Astrocyte (in vitro differentiated cells and primary cell): Measurements from ENCODE around the gene TENM4. TPM values are rescaled to one million over a fixed set of nuclear protein-coding genes. Genes with fewer than 3 reads are reported as not detected.

Experiments used
- DNase-seq: peaks from one replicate; pipeline ENCODE4 v3.0.0-alpha.2; 2010; ENCODE audit warnings: low read depth
- FAIRE-seq: peaks from 2 replicates; lab custom pipeline; 2011; peaks lifted over from hg19 to GRCh38; lab: Jason Lieb, UNC
- H2AFZ ChIP-seq: 2 replicates; pipeline ENCODE4 v1.6.0; 2012; ENCODE audit warnings: low read depth, low read length, inconsistent platforms
- H3K27ac ChIP-seq: 2 replicates; pipeline ENCODE4 v1.5.1; 2011; ENCODE audit warnings: low read depth, low read length, inconsistent platforms
- H3K27me3 ChIP-seq: 2 replicates; pipeline ENCODE4 v1.6.0; 2011; ENCODE audit warnings: low read length, inconsistent platforms; ENCODE audit not compliant: insufficient read depth
- H3K36me3 ChIP-seq: 2 replicates; pipeline ENCODE4 v1.5.1; 2011; ENCODE audit warnings: low read length, inconsistent platforms; ENCODE audit not compliant: insufficient read depth
- H3K4me1 ChIP-seq: 2 replicates; pipeline ENCODE4 v1.5.1; 2011; ENCODE audit warnings: low read length, inconsistent platforms; ENCODE audit not compliant: insufficient read depth
- H3K4me2 ChIP-seq: 2 replicates; pipeline ENCODE4 v1.6.0; 2012; ENCODE audit warnings: low read length, inconsistent platforms
- H3K4me3 ChIP-seq: 2 replicates; pipeline ENCODE4 v1.5.1; 2011; ENCODE audit warnings: low read depth, mild to moderate bottlenecking, low read length, inconsistent platforms; ENCODE audit not compliant: insufficient read depth
- H3K79me2 ChIP-seq: 2 replicates; pipeline ENCODE4 v1.6.0; 2012; ENCODE audit warnings: mild to moderate bottlenecking, low read length, inconsistent platforms; ENCODE audit not compliant: insufficient read depth
- H3K9ac ChIP-seq: 2 replicates; pipeline ENCODE4 v1.6.0; 2012; ENCODE audit warnings: mild to moderate bottlenecking, low read length, inconsistent platforms
- H3K9me3 ChIP-seq: 2 replicates; pipeline ENCODE4 v1.5.1; 2012; ENCODE audit warnings: low read depth, mild to moderate bottlenecking, low read length, inconsistent platforms; ENCODE audit not compliant: insufficient read depth
- H4K20me1 ChIP-seq: 2 replicates; pipeline ENCODE4 v1.6.0; 2012; ENCODE audit warnings: low read length, inconsistent platforms; ENCODE audit not compliant: insufficient read depth
- H3K27ac Mint-ChIP-seq: one replicate; pipeline ENCODE4 v1.8.0; 2021; ENCODE audit warnings: mild to moderate bottlenecking, mixed read lengths; ENCODE audit not compliant: unreplicated experiment
- H3K27me3 Mint-ChIP-seq: one replicate; pipeline ENCODE4 v1.8.0; 2021; ENCODE audit warnings: low read depth, mixed read lengths; ENCODE audit not compliant: unreplicated experiment
- H3K36me3 Mint-ChIP-seq: one replicate; pipeline ENCODE4 v1.8.0; 2021; ENCODE audit warnings: low read depth, mixed read lengths; ENCODE audit not compliant: unreplicated experiment
- H3K4me1 Mint-ChIP-seq: one replicate; pipeline ENCODE4 v1.8.0; 2021; ENCODE audit warnings: low read depth, mixed read lengths; ENCODE audit not compliant: unreplicated experiment
- H3K4me3 Mint-ChIP-seq: one replicate; pipeline ENCODE4 v1.8.0; 2021; ENCODE audit warnings: mild to moderate bottlenecking, moderate library complexity, mixed read lengths; ENCODE audit not compliant: unreplicated experiment
- H3K9me3 Mint-ChIP-seq: one replicate; pipeline ENCODE4 v1.8.0; 2021; ENCODE audit warnings: mild to moderate bottlenecking, mixed read lengths; ENCODE audit not compliant: unreplicated experiment
- CTCF ChIP-seq: IDR thresholded peaks from 2 replicates; pipeline ENCODE4 v1.5.1; 2011; ENCODE audit warnings: low read depth, mild to moderate bottlenecking, inconsistent platforms, low read length, moderate library complexity; ENCODE audit not compliant: insufficient read depth
- EZH2 ChIP-seq: IDR thresholded peaks from 2 replicates; pipeline ENCODE4 v1.6.1; 2012; ENCODE audit warnings: mild to moderate bottlenecking, low read length, inconsistent platforms; ENCODE audit not compliant: insufficient read depth
- total RNA-seq: library from RNA; stranded (reverse); gene quantifications from 2 replicates; pipeline ENCODE4 v1.2.1, GENCODE V29; 2021

The TENM4 gene
- total RNA-seq, 1 donor from 2014 or later, result 7.5 TPM

GRCh38 chr11:78932757-78933156 is 508.1 kb downstream of the TENM4 start:
- Histone ChIP-seq H3K9ac (no peak overlapping the region), H3K27me3 (no peaks in the 10 kb centered on the region), H3K4me3 (no peak overlapping the region), H3K79me2 (no peaks in the 10 kb centered on the region), H4K20me1 (no peaks in the 10 kb centered on the region), H2AFZ (no peak overlapping the region), H3K4me2 (no peak overlapping the region), H3K27ac (no peak overlapping the region), H3K4me1 (no peaks in the 10 kb centered on the region), H3K36me3 (no peaks in the 10 kb centered on the region), H3K9me3 (no peaks in the 10 kb centered on the region)
- peaks cover 34% of the 10 kb centered on the region for H3K27me3 Mint-ChIP-seq
- H3K4me3 Mint-ChIP-seq, result no peak overlapping the region
- no peaks in the 10 kb centered on the region for H3K4me1 Mint-ChIP-seq
- no peak for DNase-seq
- TF ChIP-seq EZH2, result no peak
- TF ChIP-seq CTCF, result no peak
- H3K36me3 Mint-ChIP-seq, result no peaks in the 10 kb centered on the region
- H3K27ac Mint-ChIP-seq, result no peak overlapping the region
- H3K9me3 Mint-ChIP-seq, result no peaks in the 10 kb centered on the region
- FAIRE-seq, result no peak

GRCh38 chr11:78931891-78932290 is 508.9 kb downstream of the TENM4 start:
- no peaks in the 10 kb centered on the region for H3K9me3 ChIP-seq
- FAIRE-seq (no peak), DNase-seq (no peak)
- Mint-ChIP-seq H3K36me3 (no peaks in the 10 kb centered on the region), H3K27ac (no peak overlapping the region), H3K27me3 (peaks cover 38% of the 10 kb centered on the region), H3K4me3 (no peak overlapping the region), H3K4me1 (no peaks in the 10 kb centered on the region), H3K9me3 (no peaks in the 10 kb centered on the region)
- no peak overlapping the region for H3K27ac ChIP-seq
- H3K79me2 ChIP-seq, result no peaks in the 10 kb centered on the region
- no peaks in the 10 kb centered on the region for H3K4me1 ChIP-seq
- H2AFZ ChIP-seq, result no peak overlapping the region
- H3K36me3 ChIP-seq, result no peaks in the 10 kb centered on the region
- no peak overlapping the region for H3K9ac ChIP-seq
- H3K27me3 ChIP-seq, result no peaks in the 10 kb centered on the region
- TF ChIP-seq EZH2 (no peak), CTCF (no peak)
- no peaks in the 10 kb centered on the region for H4K20me1 ChIP-seq
- H3K4me2 ChIP-seq, result no peak overlapping the region
- H3K4me3 ChIP-seq, result no peak overlapping the region

- H3K4me1 Mint-ChIP-seq, result no peaks in the 10 kb centered on the region
These were observed 509.9 kb downstream of the TENM4 start for GRCh38 chr11:78930810-78931523.

More at GRCh38 chr11:78930810-78931523, 509.9 kb downstream of the TENM4 start:
- Histone ChIP-seq H3K9ac (no peak overlapping the region), H3K27ac (no peak overlapping the region), H2AFZ (no peak overlapping the region), H3K4me1 (no peaks in the 10 kb centered on the region), H3K4me3 (no peak overlapping the region), H3K79me2 (no peaks in the 10 kb centered on the region), H3K27me3 (no peaks in the 10 kb centered on the region), H4K20me1 (no peaks in the 10 kb centered on the region), H3K36me3 (no peaks in the 10 kb centered on the region), H3K9me3 (no peaks in the 10 kb centered on the region), H3K4me2 (no peak overlapping the region)
- no peak for FAIRE-seq
- no peak for TF ChIP-seq CTCF
- Mint-ChIP-seq H3K36me3 (no peaks in the 10 kb centered on the region), H3K27ac (no peak overlapping the region), H3K9me3 (no peaks in the 10 kb centered on the region), H3K4me3 (no peak overlapping the region), H3K27me3 (peaks cover 38% of the 10 kb centered on the region)
- no peak for DNase-seq
